Measurements from ENCODE around the gene BRD7. TPM values are rescaled to one million over a fixed set of nuclear protein-coding genes. Genes with fewer than 3 reads are reported as not detected.

The BRD7 gene
- total RNA-seq, 4 donors from 2014 or later = 27.8 to 46.2 (median 36.8) TPM

DNA sequence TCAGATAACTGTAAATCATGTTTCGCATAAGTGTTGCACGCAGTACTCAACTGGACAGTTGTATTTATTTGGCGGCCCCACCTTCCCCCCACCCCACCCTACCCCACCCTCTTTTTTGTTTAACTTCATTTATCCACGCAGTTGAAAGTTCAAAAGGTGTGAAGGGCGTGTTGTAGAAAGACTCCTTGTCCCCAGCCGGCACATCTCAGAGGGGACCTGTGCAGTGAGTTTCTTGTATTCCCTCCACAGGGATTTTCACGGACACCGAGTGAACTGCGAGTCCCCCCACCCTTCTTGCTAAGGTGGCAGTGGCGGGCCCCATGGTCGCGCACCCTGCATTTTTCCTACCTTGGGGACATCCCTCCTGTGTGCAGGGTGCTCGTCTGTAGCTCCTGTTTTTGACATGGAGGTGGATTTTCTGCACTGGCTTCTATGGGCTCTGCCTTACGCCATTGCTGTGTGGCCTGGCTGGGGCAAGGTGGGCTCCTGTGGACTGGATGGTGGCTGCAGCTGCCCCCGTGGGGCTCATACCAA, 66.2 kb downstream of the BRD7 start:
- Histone ChIP-seq H3K4me3 (no peak overlapping the region), H3K36me3 (peaks cover 0 to 11% (median 0%) of the 10 kb centered on the region in 3 donors), H3K27ac (no peak overlapping the region), H3K9me3 (no peaks in the 10 kb centered on the region), H3K27me3 (no peaks in the 10 kb centered on the region), H3K4me1 (peaks cover 0 to 8% (median 0%) of the 10 kb centered on the region in 4 donors)
- no peak for TF ChIP-seq POLR2A (IDR thresholded peaks at IDR 0.05)
- TF ChIP-seq, protein P1, sequence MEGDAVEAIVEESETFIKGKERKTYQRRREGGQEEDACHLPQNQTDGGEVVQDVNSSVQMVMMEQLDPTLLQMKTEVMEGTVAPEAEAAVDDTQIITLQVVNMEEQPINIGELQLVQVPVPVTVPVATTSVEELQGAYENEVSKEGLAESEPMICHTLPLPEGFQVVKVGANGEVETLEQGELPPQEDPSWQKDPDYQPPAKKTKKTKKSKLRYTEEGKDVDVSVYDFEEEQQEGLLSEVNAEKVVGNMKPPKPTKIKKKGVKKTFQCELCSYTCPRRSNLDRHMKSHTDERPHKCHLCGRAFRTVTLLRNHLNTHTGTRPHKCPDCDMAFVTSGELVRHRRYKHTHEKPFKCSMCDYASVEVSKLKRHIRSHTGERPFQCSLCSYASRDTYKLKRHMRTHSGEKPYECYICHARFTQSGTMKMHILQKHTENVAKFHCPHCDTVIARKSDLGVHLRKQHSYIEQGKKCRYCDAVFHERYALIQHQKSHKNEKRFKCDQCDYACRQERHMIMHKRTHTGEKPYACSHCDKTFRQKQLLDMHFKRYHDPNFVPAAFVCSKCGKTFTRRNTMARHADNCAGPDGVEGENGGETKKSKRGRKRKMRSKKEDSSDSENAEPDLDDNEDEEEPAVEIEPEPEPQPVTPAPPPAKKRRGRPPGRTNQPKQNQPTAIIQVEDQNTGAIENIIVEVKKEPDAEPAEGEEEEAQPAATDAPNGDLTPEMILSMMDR (IDR thresholded peaks at IDR 0.05) = no peak
- peak in 1 of 3 donors; percentile 40 for DNase-seq

DNA sequence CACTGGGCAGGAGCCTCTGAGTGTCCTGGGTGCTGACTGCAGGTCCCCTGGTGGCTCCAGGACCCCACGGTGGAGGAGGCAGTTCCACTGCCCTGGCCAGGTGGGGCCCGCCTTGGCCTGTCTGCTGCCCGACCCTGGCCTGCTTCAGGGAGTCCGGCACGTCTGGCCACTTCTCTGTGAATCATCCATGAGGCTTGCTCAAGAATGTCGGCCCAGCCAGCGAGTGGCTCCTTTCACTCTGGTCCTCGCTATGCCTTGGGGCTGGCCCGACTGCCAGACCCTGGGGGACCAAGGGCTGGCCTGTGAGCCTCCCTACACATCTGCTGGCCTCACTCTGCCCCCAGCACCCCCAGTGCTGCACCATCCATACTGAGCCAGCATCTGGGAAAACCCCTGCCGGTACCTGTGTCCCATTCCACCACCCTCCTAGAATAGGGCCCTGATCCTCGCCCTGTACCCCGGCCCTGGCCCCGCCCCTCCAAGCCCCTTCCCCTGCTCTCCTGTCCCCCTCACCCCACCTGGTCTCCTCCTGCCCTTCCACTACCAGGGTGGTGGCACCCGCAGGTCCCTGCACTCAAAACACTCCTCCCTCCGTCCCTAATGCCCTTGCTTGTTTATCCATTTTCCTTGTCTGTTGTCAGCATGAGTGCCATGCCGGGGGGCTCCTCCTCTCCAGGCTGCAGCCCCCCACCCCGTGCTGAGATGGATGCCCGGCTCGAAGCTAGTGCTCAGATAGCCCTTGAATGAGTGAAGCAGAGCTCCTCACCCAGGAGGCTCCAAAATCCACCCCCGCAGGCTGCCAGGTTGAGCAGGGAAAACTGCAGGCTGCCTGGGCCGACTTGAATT, 66.9 kb downstream of the BRD7 start:
- H3K4me3 ChIP-seq = no peak overlapping the region
- H3K27me3 ChIP-seq = no peaks in the 10 kb centered on the region
- peaks cover 0 to 8% (median 0%) of the 10 kb centered on the region in 4 donors for H3K4me1 ChIP-seq
- H3K36me3 ChIP-seq = peaks cover 0 to 11% (median 0%) of the 10 kb centered on the region in 3 donors
- peak in 2 of 3 donors; percentile 47 to 48 for DNase-seq
- H3K9me3 ChIP-seq = no peaks in the 10 kb centered on the region
- H3K27ac ChIP-seq = peak overlapping the region in 1 of 4 donors; percentile 25
- TF ChIP-seq, protein P1 (IDR thresholded peaks at IDR 0.05) = no peak
- no peak for TF ChIP-seq POLR2A (IDR thresholded peaks at IDR 0.05)

DNA sequence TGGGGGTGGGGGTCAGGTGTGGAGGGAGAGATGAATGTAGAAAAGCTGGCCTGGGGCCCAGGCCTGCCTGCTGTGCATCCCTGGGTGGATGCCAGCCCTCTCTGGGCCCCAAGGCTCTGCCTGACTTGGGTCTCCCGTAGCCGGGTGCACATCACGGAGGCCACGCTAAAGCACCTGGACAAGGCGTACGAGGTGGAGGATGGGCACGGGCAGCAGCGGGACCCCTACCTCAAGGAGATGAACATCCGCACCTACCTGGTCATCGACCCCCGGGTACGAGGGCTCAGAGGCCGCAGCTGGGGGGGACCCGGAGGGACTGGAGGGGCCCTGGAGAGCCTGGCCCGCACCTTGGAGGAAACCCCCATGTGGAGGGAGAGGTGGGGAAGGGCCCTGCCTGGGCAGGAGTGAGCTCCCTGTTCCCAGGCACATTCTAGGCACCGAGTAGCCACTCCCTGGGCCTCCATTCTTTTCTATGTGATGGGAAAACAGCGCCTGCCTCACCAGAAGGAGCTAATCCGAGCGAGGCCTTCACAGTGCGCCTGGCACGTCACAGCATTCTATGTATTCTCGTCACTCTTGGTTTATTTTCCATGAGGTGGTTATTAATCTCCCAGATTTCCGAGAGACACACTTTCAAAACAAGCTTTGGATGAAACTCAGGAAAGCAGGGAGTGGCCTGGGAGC, 67.7 kb downstream of the BRD7 start:
- DNase-seq = peak in 1 of 3 donors; percentile 44
- no peak overlapping the region for H3K4me3 ChIP-seq
- TF ChIP-seq POLR2A (IDR thresholded peaks at IDR 0.05) = no peak
- TF ChIP-seq, protein P1 (IDR thresholded peaks at IDR 0.05) = no peak

DNA sequence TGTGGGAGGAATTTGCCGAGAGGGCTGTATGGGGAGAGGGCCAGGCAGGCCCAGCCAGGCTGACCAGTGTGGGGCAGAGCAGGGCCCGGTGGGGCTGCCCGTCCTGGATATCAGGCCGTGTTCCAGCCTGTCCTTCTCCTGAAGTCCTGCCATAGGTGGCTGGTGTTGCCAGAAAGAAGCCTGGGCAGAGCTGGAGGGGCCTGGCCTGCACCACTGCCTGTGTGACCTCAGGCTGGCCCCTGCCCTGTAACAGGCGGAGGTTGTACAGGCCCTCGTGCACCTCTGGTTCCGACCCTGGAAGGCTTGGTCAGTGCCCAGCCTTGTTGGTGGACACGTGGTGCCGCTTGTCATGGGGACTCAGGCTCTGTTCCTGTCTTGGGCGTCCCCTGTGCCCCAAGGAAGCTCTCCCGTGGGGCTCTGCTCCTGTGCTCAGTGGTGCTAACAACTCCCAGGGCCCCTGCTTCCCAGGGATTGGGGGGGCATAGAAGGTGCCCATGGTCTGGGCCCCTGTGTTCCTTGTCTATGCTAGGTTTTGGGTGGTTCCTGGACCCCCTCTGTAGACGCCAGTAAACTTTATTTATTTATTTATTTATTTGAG, 69.2 kb downstream of the BRD7 start:
- Histone ChIP-seq H3K27me3 (no peaks in the 10 kb centered on the region), H3K4me1 (peaks cover 0 to 8% (median 0%) of the 10 kb centered on the region in 4 donors), H3K36me3 (peaks cover 0 to 7% (median 0%) of the 10 kb centered on the region in 3 donors), H3K27ac (no peak overlapping the region), H3K9me3 (no peaks in the 10 kb centered on the region), H3K4me3 (no peak overlapping the region)
- DNase-seq = peak in 1 of 3 donors; percentile 36
- TF ChIP-seq, protein P1 (IDR thresholded peaks at IDR 0.05) = no peak
- TF ChIP-seq POLR2A (IDR thresholded peaks at IDR 0.05) = no peak

More for the DNA sequence above, 67.7 kb downstream of the BRD7 start:
- Histone ChIP-seq H3K27me3 (no peaks in the 10 kb centered on the region), H3K9me3 (no peaks in the 10 kb centered on the region), H3K36me3 (peaks cover 0 to 11% (median 0%) of the 10 kb centered on the region in 3 donors), H3K4me1 (peaks cover 0 to 8% (median 0%) of the 10 kb centered on the region in 4 donors), H3K27ac (peak overlapping the region in 1 of 4 donors; percentile 25)

Data from Peyer's patch (tissue), 4 donors.